Hypothalamus (tissue), 51 donors: Measurements from ENCODE around the gene EPB41L2.

ENCODE experiments used
- DNase-seq, 51 donors: peaks; one replicate each; lab custom pipeline; 2025; lab: John Stamatoyannopoulos, UW

The EPB41L2 gene

DNA sequence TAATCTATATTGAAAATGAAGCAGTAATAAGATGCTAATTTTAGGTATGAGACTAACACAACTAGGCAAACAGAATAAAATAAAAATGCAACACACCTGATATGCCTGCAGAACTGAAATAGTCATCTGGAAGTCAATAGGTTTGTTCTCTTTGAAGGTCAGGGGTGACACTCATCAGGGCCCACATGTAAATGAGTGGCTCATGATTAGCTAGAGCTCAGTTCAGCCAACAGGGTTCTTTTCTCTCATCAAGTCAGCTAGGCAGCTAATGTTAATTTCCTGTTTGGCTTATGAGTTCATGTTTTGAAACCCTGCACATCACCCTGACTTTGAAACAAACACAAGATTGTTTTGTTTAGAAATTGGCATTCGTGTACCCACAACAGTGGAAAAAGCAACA is 212.0 kb downstream of the EPB41L2 start:
- DNase-seq = no peak

DNA sequence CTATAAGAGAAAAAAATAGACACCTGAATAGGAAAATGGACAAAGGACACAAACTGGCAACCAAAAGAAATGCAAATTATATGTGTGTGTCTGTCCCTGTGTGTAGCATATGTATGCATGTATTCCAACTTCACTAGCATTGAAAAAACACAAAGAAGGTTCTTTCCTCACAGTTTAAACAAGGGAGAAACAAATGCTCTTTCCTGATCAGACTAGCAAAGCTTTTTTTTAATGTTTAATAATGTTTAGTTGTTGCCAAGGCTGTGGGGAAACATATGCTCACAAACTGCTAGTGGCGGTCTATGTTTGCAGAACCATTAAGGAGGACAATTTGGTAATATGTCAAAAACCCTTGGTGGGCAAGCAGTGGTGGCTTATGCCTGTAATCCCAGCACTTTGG is 213.5 kb downstream of the EPB41L2 start:
- DNase-seq = no peak

DNA sequence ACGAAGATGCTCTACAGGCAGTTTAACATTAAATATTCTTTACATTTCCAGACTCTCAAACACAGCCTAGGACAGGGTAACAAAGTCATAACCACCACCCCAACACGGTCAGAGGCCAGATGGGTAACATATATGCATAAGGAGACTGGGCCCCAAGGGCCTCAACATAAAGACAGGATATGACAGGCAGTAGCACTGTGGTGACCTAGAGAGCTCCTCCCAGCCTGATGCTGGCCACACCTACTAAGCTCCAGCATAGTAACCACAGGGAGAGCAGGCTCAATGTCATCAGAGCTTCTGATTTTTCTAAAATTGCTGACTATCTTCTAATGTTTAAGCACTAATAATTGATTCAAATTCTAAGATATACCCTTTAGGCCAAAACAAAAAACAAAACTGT is 214.1 kb downstream of the EPB41L2 start:
- DNase-seq = no peak

DNA sequence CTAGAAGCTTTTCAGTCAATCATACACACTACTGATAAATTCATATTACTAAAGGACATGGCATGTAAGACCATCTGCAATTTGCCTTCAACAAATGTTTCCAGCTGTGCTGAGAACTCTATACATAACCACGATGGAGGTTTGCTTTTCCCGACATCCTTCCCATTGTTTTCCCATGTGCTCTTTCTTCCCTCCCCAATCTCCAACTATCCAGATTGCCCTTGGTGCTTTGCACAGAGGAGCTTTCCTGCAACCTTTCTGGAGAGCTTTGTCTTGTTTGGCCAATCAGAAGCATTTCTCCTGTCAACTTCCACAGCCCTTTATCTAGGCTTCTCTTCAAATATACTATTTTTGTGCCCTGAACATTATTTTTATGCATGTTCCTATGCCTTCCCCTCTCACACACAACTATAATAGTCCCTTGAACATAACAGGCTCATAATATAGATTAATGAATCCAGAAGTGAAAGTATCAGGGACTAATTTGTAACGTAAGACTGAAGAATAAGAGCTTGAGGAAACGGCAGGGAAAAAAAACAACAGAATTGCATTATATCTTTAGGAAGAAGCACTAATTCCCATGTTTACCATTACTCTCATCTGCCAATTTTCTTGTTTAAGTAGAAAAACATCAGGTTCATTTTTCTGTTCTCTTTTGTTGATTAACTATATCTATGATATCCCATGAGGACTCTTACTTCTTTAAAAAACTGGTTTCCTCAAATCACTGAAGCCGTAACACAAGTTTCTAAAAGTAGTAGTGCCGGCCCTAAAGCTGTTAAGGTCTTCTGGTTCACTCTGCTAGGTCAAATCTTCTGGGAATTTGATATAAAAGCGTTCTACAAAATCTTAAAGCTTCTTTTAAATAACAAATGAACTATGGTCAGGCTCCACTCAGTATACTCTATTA is 215.8 kb downstream of the EPB41L2 start:
- no peak for DNase-seq

DNA sequence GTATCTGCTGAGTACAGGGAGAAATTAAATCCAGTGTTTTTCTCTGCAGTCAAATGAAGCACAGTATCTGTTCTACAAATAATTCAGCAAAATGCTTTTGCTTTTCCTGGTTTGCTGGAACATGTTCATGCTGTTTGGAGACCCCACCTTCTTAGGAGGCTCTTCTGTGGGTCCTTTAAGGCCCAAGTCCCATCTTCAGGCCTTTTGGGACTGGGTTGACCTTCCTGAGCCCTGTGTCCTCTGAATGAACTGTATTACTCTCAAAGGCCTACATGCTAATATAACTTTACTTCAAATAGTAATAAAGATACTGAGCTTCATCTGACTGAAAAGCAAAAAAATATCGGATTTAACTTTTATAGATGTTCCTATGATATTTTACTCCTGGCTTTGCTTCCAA is 216.5 kb downstream of the EPB41L2 start:
- no peak for DNase-seq

DNA sequence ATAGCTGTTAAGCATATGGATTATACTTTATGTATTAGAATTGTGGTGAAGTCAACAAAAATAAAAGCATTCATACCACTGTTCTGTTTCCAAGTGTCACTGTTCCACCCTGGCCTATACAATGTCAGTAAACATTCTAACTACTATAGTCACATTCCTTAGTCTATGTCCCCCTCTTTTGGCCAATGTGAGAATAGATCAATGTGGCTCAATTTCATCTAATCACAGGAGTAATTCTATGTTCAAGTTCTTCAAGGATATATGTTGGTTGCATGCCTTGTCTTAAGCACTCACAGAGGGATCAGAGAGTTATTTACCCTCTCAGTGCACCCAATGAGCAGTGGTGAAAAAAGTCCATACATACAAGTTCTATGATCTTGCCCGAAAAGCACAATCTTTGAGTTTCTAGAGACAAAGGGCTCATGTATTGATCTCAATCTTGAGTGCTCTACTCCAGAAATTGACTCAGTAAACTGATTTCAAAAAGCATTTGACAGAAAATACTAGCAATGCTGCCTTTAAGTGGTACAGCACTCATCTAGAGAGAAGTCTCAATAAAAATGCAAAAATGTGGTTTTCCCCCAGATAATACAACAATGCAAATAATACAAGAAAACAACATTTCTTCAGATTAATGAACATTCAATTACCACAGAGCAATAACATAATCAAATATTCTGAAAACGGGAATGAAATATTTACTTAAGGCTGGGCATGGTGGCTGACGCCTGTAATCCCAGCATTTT is 219.3 kb downstream of the EPB41L2 start:
- no peak for DNase-seq

DNA sequence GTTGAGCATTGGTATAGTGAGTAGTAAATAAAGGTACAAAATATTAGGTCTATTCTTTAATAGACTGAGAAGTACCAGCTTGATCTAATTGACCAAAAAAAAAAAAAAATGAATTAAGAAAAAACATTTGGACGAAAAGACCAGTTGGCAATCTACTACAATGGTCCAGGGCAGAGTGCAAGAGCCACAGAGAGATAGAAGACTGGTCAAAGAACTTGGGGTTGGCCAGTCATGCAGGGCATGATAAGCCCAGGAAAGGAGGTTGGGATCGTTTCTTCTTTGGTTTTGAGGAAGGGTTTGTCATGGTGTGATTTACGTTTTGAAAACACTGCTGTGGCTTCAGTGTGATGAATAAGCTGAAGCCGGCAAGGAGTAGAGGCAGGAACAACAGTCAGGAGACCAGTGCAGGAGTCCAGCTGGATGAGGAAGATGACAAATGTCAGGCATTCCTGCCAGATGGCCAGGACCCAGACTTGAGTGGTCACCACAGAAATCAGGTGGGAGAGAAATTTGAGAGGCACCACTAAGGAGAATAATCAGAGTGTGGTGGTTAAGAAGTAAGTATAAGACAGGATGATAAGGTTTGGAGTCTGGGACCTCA is 221.8 kb downstream of the EPB41L2 start:
- DNase-seq = no peak

DNA sequence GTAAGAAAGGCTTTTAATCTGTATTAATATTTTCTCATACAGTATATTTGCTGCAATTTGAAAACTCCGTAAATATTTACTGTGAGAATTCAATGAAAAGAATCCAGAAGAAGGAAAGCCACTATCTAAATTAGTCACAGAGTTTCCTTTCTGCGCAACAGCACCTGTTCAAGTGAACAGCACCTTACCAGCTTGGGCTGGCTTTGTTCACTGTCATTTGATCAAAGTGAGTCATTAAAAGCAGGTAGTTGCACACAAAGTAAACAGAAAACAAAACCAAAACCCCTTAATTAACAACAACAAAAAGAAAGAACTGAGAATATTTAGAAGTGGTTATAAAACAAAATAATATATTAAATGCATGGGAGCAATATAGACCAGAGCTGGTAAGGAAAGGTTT is 223.0 kb downstream of the EPB41L2 start:
- DNase-seq = no peak

DNA sequence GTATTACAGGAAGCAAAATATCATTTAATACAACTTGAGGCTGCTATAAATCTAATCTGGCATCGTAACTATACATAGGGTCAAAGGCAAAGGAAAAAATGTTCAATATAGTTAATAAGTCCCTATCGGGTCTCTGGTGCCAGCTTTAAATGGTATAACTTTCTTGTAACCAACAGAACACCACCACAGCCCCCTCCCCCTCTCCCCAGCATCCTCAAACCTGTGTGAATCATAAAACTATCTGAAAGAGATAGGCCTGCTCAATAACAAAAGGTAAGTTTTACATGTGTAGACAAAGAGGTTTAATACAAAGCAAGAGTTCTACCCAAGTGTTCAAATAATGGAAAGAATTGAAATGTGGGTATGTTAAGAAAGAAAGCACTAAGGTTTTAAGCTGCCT is 223.7 kb downstream of the EPB41L2 start:
- DNase-seq = no peak

DNA sequence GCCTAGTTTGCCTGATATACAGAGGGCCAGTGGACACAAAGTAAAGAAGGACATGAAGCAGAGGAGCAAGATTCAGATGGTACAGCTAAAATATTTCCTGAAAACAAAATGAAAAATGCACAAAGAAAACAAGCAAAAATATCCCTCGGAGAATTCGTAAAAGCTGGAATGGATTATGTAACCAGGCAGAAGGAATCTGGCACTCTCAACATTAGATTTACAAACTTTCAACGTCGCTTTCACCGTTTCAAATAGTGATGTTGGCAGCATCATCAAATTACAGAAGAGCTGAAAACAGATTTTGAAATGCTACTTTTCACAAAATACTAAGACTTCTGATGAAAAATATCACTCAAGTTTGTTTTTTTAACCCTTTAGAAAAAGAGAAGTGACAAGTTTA is 224.1 kb downstream of the EPB41L2 start:
- no peak for DNase-seq

DNA sequence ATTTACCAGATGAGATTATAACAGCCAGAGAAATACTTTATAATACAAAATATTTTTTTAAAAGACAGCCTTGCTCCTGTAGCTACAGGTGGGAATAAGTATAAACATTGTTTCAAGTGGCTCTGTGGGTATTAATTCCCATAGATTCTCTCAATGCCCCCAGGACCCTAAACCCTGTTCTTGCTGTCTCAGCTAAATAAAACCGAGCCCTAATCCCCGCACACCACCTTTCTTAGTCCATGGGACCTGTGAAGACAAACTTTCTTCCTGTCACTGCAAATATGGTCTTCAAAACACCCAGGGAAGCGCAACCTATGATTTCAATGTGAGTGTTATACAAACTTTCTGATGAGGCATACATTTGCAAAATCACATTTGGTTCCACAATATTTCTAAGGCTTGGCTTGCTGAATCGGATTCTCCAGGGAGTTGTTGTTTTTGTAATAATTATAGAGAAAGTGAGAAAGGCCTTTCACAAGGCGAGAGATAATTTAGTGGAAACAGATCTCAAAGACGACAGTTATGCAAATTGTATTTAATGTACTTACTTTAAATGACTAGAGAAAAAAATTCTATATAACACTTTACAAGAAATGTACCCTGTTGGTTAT is 224.7 kb downstream of the EPB41L2 start:
- no peak for DNase-seq

DNA sequence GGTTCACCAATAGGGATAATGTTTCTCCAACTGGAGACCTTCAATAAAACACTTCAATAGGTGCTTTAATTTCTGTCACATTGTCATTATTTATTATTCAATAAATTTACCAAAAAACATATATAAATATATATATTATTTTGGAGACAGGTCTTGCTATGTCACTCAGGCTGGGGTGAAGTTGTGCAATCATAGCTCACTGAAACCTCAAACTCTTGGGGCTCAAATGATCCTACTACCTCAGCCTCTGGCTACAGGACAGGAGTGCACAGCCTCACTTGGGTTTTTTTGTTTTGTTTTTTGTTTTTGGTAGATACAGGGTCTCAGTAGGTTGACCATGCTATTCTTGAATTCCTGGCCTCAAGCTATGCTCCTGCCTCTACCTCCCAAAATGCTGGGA is 226.0 kb downstream of the EPB41L2 start:
- no peak for DNase-seq

DNA sequence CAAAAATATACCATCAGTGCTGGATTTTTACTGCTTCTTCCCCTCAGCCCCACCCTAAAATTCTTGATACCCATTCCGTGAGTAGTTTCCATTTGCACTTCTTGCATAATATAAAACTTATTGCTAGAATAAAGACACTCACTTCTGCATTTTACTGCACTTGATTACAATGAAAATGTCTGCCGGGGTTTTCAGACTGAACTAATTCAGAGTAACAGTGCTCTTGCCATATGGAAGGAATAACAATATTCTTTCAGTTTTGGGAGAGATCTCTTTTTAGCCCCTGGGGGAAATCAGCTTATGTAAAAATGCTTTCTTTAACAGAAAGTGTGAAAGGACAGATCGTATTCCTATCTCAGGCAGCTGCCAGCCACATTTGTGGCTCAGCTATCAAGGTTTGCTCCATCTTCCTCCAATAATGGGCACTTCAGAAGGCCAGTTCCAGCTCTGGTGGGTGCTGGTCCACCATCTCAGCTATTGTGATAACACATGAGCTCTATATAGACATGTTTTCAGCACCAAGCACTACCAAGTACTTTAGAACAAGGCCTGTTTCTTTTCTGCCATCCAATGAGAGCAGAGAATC is 226.9 kb downstream of the EPB41L2 start:
- peak in 2 of 51 donors; percentile 5 to 30 for DNase-seq

DNA sequence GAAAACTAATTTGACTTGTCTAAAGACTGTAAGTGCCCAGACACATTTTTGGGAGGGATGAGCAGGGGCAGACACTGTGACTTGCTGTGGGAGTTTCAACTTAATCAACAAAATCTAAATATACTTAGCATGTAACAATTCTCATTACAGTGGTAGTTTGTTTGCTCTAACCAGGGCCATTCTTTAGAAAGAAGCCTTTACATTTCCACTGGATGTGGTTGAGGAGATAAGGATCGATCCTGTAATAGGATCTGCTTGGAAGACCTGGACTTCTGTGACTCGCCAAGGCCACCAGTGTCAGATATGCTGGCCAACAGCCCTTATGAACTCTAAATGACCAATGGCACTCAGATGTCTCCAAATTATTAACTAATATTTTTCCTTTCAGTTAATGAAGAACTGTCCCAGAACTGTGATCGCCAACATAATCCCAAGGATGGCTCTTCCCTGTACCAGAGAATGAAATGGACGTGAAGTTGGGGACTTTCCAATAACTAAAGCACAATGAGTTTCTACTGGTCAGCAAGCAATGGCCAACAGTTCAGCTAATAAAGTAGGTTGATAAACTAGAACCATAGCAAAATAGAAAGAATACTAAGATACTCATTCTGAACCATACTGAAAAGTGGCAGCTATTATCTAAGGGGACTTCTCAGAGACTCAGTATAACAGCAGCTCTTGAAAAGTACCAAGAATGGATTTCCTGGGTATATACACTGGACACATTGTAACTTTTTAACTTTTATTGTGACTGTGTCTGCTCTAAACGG is 228.4 kb downstream of the EPB41L2 start:
- no peak for DNase-seq

DNA sequence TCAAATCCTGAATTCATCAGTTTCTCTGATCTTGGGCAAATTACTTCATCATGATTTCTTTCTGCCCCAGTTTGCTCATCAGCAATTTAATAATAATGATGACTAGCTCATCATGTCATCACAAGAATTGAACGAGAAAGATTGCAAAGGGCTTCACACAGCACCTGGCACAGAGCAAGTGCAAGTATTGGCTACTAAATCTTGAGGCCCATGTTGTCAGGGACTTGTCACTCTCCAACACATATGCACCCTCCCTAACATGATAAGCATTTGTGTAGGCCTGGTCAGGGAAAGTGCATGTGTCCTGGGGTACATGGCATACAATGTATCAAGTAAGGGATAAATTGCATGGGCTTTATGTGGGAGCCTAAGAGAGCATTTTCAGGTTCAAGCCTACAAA is 229.5 kb downstream of the EPB41L2 start:
- DNase-seq = no peak

DNA sequence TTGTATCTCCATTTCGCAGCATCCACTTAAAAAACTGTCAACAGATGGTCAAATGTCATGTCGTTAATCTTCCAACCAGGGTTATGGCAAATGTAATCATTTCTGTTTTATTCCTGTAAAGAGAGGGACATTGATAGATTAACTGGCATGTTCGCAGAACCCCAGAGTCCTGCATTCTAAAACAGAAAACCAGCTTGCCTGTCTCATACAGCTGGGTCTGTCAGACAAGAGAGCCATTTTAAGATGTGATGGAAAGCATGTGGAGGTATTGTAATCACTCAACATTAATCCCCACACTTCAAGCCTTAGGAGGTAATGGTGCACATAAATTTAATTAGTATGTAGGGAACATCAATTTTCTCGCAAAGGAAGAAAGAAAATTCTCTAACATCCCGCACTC is 231.4 kb downstream of the EPB41L2 start:
- no peak for DNase-seq

DNA sequence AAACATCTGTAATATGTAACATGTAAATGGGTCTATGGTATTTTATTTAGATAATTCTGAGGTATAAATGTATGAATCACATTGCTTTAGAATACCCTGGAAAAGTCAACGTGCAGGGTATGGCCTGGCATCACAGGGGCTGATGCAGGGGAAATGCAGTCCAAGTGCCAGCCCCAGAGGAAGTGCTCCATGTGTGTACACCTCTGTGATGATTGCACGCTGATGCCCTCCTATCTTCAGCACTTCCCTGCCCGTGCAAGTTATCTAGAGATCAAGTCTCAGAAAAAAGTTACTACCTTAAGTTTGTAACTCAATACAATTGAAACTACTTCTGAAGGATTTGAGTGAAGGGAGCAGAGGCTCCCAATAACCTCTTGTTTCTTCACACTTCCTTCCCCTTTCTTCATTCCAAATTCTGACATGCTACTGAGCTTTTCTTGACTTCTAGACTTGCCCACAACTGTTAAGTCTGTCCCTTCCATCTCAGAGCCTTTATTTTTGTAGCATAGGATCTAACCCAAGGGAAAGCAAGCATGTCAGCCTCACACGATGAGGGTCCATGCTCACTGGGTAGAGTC is 233.6 kb downstream of the EPB41L2 start:
- DNase-seq = no peak

DNA sequence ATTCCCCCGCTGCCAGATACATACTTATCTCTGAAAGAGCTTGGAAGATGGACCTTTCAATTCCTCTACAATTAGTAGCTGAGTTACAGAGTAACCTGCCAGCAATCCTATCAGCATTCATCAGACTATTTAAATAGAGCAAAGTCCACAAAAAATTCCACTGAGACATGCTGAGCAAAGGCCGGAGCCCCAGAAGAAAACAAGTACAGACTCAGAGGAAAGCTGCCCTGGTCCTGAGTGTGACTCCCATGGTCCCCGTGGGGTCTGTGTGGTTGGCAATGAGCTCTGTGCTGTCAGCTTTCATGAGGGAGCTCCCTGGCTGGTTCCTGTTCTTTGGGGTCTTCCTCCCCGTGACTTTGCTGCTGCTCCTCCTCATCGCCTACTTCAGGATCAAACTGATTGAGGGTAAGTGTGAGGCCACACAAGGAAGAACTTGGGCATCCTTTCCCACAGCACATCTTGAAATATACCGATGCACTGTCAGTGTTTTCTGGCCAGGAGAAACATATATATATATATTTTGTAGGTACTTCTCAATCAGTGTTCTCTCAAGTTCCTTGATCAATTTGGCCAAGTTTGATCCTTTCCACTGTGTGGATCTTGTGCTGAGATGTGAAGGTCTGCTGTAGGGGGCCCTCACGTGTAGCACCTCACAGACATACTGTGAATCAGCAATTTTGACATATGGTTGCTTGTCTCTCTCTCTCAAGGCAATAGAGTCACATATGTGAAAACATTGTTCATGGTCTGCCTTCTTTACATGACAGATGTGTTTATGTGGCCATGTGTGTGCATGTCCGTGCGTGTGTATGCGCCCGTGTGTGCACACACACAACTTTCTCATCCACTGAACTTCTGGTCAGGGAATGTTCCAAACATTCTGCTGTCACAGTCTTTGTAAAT is 235.5 kb downstream of the EPB41L2 start, which contains the start of gene SMLR1:
Gene SMLR1 (plus strand): TSS at position 160 of the 903 bp plus-strand sequence. CDS start 8 bp downstream, at position 168.
- DNase-seq = no peak
